SK-N-MC (cell line): ENCODE results near the gene ZFAND3.

ENCODE experiments used
- EZH2 ChIP-seq: fragments of 200-600 bp; sonication (generic); IDR thresholded peaks from one replicate; pipeline ENCODE4 v1.6.1; 2017; ENCODE audit warnings: antibody characterized with exemption
- FOXP2 ChIP-seq: optimal IDR thresholded peaks from 2 replicates; pipeline ENCODE3; 2011; ENCODE audit warnings: mild to moderate bottlenecking, moderate library complexity; ENCODE audit not compliant: insufficient read depth; ENCODE audit errors: extremely low read length, control extremely low read depth
- POLR2AphosphoS5 ChIP-seq: IDR thresholded peaks from 2 replicates; pipeline ENCODE4 v1.6.1; 2012; ENCODE audit warnings: mild to moderate bottlenecking, low read depth, low read length, borderline replicate concordance

DNA sequence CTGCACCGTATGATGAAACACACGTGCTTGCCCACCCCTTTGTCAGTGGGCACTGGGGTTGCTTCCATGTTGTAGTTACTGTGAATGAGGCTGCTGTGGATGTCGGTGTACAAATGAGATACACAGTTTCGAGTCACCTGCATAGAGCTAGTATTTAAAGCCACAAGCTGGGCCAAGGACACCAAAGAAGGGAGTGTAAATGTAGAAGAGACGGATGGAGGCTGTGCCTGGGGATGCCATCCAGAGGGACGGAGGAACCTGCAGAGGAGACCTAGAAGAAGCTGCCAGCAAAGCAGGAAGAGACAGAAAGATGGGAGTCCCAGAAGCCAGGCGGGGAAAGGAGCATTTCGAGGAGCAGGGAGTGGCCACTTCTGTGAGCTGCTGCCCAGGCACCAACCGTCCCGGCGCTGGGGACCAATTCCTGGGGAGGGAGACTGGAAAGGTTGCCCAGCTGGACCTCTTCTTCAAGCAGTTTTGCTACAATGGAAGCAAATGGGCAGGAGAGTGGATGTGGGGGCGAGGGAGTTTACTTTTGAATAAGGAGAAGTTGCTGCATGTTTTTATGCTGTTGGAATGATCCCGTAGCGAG is 339.3 kb downstream of the ZFAND3 start:
- no peak for TF ChIP-seq POLR2AphosphoS5
- TF ChIP-seq EZH2 = no peak
- TF ChIP-seq FOXP2 = no peak
